ENCODE measurements around the gene IL1RL1. TPM values are rescaled to one million over a fixed set of nuclear protein-coding genes. Genes with fewer than 3 reads are reported as not detected.

The IL1RL1 gene
- total and polyA plus RNA-seq, 2 donors (not counting 1 experiment from before 2014, with no cell fraction given): 0.02 to 0.50 TPM

GRCh38 chr2:102306125-102306524 lies 5.2 kb upstream of the IL1RL1 start:
- no peak overlapping the region for H3K9ac ChIP-seq (ENCODE audit: insufficient read depth, low read length)
- H3K4me2 ChIP-seq (ENCODE audit: extremely low read depth, insufficient read depth, low read length): no peak overlapping the region
- no peak for DNase-seq (ENCODE audit: low read depth in 2 of 2)
- no peaks in the 10 kb centered on the region for H3K9me3 ChIP-seq (ENCODE audit: control insufficient read depth, insufficient read depth, low read depth, low read length)
- H2AFZ ChIP-seq (ENCODE audit: low read length): no peak overlapping the region
- H3K79me2 ChIP-seq (ENCODE audit: control insufficient read depth, insufficient read depth, low read length): no peaks in the 10 kb centered on the region
- H3K4me1 ChIP-seq (ENCODE audit: control insufficient read depth, extremely low read depth, insufficient read depth, low read length): no peaks in the 10 kb centered on the region
- H3K36me3 ChIP-seq (ENCODE audit: control insufficient read depth, insufficient read depth, low read length): no peaks in the 10 kb centered on the region
- no peak overlapping the region for H3K4me3 ChIP-seq (replicated peaks in 1 of 4; ENCODE audit: control extremely low read depth in 1 of 4, insufficient read depth in 1 of 4, low read depth in 3 of 4, low read length in 4 of 4)
- H3K27ac ChIP-seq (ENCODE audit: insufficient read depth, low read length): no peak overlapping the region
- H4K20me1 ChIP-seq (ENCODE audit: control insufficient read depth, extremely low read depth, insufficient read depth, low read length): no peaks in the 10 kb centered on the region
- peaks cover 2% of the 10 kb centered on the region for H3K27me3 ChIP-seq (ENCODE audit: control insufficient read depth, insufficient read depth, low read length)
- TF ChIP-seq EZH2 (IDR thresholded peaks at IDR 0.05; ENCODE audit: low read length, missing control alignments) (no peak), CTCF (conservative IDR thresholded peaks at IDR 0.05 in 1 of 2, IDR thresholded peaks at IDR 0.05 in 1 of 2; ENCODE audit: low read depth in 1 of 2, low read length in 2 of 2) (no peak)

- Histone ChIP-seq H3K4me1 (ENCODE audit: control insufficient read depth, extremely low read depth, insufficient read depth, low read length) (peaks cover 8% of the 10 kb centered on the region), H2AFZ (ENCODE audit: low read length) (no peak overlapping the region), H3K27me3 (ENCODE audit: control insufficient read depth, insufficient read depth, low read length) (no peaks in the 10 kb centered on the region), H3K9me3 (ENCODE audit: control insufficient read depth, insufficient read depth, low read depth, low read length) (no peaks in the 10 kb centered on the region), H3K79me2 (ENCODE audit: control insufficient read depth, insufficient read depth, low read length) (no peaks in the 10 kb centered on the region), H4K20me1 (ENCODE audit: control insufficient read depth, extremely low read depth, insufficient read depth, low read length) (no peaks in the 10 kb centered on the region), H3K27ac (ENCODE audit: insufficient read depth, low read length) (no peak overlapping the region), H3K36me3 (ENCODE audit: control insufficient read depth, insufficient read depth, low read length) (no peaks in the 10 kb centered on the region), H3K4me2 (ENCODE audit: extremely low read depth, insufficient read depth, low read length) (no peak overlapping the region), H3K4me3 (replicated peaks in 1 of 4; ENCODE audit: control extremely low read depth in 1 of 4, insufficient read depth in 1 of 4, low read depth in 3 of 4, low read length in 4 of 4) (no peak overlapping the region), H3K9ac (ENCODE audit: insufficient read depth, low read length) (no peak overlapping the region)
- peak; percentile 84 to 86 for DNase-seq (ENCODE audit: low read depth in 2 of 2)
- no peak for TF ChIP-seq EZH2 (IDR thresholded peaks at IDR 0.05; ENCODE audit: low read length, missing control alignments)
- TF ChIP-seq CTCF (conservative IDR thresholded peaks at IDR 0.05 in 1 of 2, IDR thresholded peaks at IDR 0.05 in 1 of 2; ENCODE audit: low read depth in 1 of 2, low read length in 2 of 2): no peak
Measured at GRCh38 chr2:102313025-102313424, 1.7 kb downstream of the IL1RL1 start.

GRCh38 chr2:102313471-102313870 lies 2.1 kb downstream of the IL1RL1 start:
- no peak overlapping the region for H2AFZ ChIP-seq (ENCODE audit: low read length)
- TF ChIP-seq CTCF (conservative IDR thresholded peaks at IDR 0.05 in 1 of 2, IDR thresholded peaks at IDR 0.05 in 1 of 2; ENCODE audit: low read depth in 1 of 2, low read length in 2 of 2) (no peak), EZH2 (IDR thresholded peaks at IDR 0.05; ENCODE audit: low read length, missing control alignments) (no peak)
- H3K9ac ChIP-seq (ENCODE audit: insufficient read depth, low read length): no peak overlapping the region
- H3K27ac ChIP-seq (ENCODE audit: insufficient read depth, low read length): no peak overlapping the region
- no peak overlapping the region for H3K4me2 ChIP-seq (ENCODE audit: extremely low read depth, insufficient read depth, low read length)
- H3K27me3 ChIP-seq (ENCODE audit: control insufficient read depth, insufficient read depth, low read length): no peaks in the 10 kb centered on the region
- no peak for DNase-seq (ENCODE audit: low read depth in 2 of 2)
- H4K20me1 ChIP-seq (ENCODE audit: control insufficient read depth, extremely low read depth, insufficient read depth, low read length): no peaks in the 10 kb centered on the region
- H3K4me3 ChIP-seq (replicated peaks in 1 of 4; ENCODE audit: control extremely low read depth in 1 of 4, insufficient read depth in 1 of 4, low read depth in 3 of 4, low read length in 4 of 4): no peak overlapping the region
- no peaks in the 10 kb centered on the region for H3K9me3 ChIP-seq (ENCODE audit: control insufficient read depth, insufficient read depth, low read depth, low read length)
- H3K79me2 ChIP-seq (ENCODE audit: control insufficient read depth, insufficient read depth, low read length): no peaks in the 10 kb centered on the region
- H3K36me3 ChIP-seq (ENCODE audit: control insufficient read depth, insufficient read depth, low read length): no peaks in the 10 kb centered on the region
- peaks cover 8% of the 10 kb centered on the region for H3K4me1 ChIP-seq (ENCODE audit: control insufficient read depth, extremely low read depth, insufficient read depth, low read length)

Measured in fibroblast of lung (primary cell).